HepG2 (cell line): ENCODE results near the gene TMEM258. TPM values are rescaled to one million over a fixed set of nuclear protein-coding genes. Genes with fewer than 3 reads are reported as not detected.
A peak's percentile ranks its signal among the peaks of the same experiment; 100 is the strongest.

ENCODE experiments used
- ARNT2 ChIP-seq: sonication (generic); formaldehyde crosslinking; IDR thresholded peaks from 2 replicates; pipeline ENCODE4 v1.8.0; 2022; ENCODE audit warnings: mild to moderate bottlenecking, low read depth, missing genetic modification reagents, moderate library complexity
- FOXJ3 ChIP-seq: sonication (generic); formaldehyde crosslinking; IDR thresholded peaks from 2 replicates; pipeline ENCODE4 v1.4.0; 2020; ENCODE audit warnings: missing genetic modification reagents, mild to moderate bottlenecking, borderline replicate concordance
- GFI1 ChIP-seq: sonication (generic); formaldehyde crosslinking; IDR thresholded peaks from 2 replicates; pipeline ENCODE4 v1.5.0; 2020; ENCODE audit warnings: missing genetic modification reagents, mild to moderate bottlenecking, borderline replicate concordance
- HOXA9 ChIP-seq: sonication (generic); formaldehyde crosslinking; IDR thresholded peaks from 2 replicates; pipeline ENCODE4 v1.8.1; 2022; ENCODE audit warnings: missing genetic modification reagents, mild to moderate bottlenecking, moderate library complexity, borderline replicate concordance
- KLF9 ChIP-seq: IDR thresholded peaks from 2 replicates; pipeline ENCODE4 v1.6.1; 2016; ENCODE audit warnings: low read depth
- NKX3-1 ChIP-seq: sonication (generic); formaldehyde crosslinking; IDR thresholded peaks from 2 replicates; pipeline ENCODE4 v1.5.0; 2020; ENCODE audit warnings: missing genetic modification reagents
- RAD21 ChIP-seq: fragments of 450-650 bp; formaldehyde crosslinking; IDR thresholded peaks from 2 replicates; pipeline ENCODE4 v1.5.0; 2020; ENCODE audit warnings: mild to moderate bottlenecking
- RARA ChIP-seq: IDR thresholded peaks from 2 replicates; pipeline ENCODE4 v1.6.1; 2016; ENCODE audit warnings: missing genetic modification reagents, missing compliant biosample characterization
- U2AF1 ChIP-seq: fragments of 200-400 bp; formaldehyde crosslinking; optimal IDR thresholded peaks from 2 replicates; pipeline ENCODE3; 2017; ENCODE audit warnings: mild to moderate bottlenecking, low read depth, low read length
- ZFP37 ChIP-seq: sonication (generic); formaldehyde crosslinking; IDR thresholded peaks from 2 replicates; pipeline ENCODE4 v1.4.0; 2020; ENCODE audit warnings: missing genetic modification reagents, borderline replicate concordance
- ZNF143 ChIP-seq: sonication (generic); formaldehyde crosslinking; IDR thresholded peaks from 2 replicates; pipeline ENCODE4 v1.4.0; 2020; ENCODE audit warnings: missing genetic modification reagents
- ZNF263 ChIP-seq: sonication (generic); formaldehyde crosslinking; IDR thresholded peaks from 2 replicates; pipeline ENCODE4 v1.4.0; 2020; ENCODE audit warnings: missing genetic modification reagents
- ZNF383 ChIP-seq: sonication (generic); formaldehyde crosslinking; IDR thresholded peaks from 2 replicates; pipeline ENCODE4 v1.4.0; 2020; ENCODE audit warnings: missing genetic modification reagents, mild to moderate bottlenecking, borderline replicate concordance
- ZNF543 ChIP-seq: sonication (generic); formaldehyde crosslinking; IDR thresholded peaks from 2 replicates; pipeline ENCODE4 v1.4.0; 2020; ENCODE audit warnings: mild to moderate bottlenecking, missing genetic modification reagents
- ZNF562 ChIP-seq: sonication (generic); formaldehyde crosslinking; IDR thresholded peaks from 2 replicates; pipeline ENCODE4 v1.8.0; 2022; ENCODE audit warnings: missing genetic modification reagents, borderline replicate concordance
- ZNF761 ChIP-seq: sonication (generic); formaldehyde crosslinking; conservative IDR thresholded peaks from 2 replicates; pipeline ENCODE4 v1.4.0; 2020; ENCODE audit warnings: mild to moderate bottlenecking, missing genetic modification reagents
- ZNF777 ChIP-seq: sonication (generic); formaldehyde crosslinking; IDR thresholded peaks from 2 replicates; pipeline ENCODE4 v1.4.0; 2020; ENCODE audit warnings: missing genetic modification reagents
- polyA plus RNA-seq, 8 experiments: library from polyadenylated mRNA; depleted of rRNA in 3 of 8; stranded (reverse) in 7 of 8; unstranded in 1 of 8; fragments of >200 nt; fragmentation: Illumina TruSeq in 4 of 8; extraction: Trizol in 4 of 8; gene quantifications; 2 replicates each; pipeline versions ENCODE4 v1.2.1 to v1.2.3, GENCODE V29; 2011 to 2016; ENCODE audit warnings: low read depth in 4 of 8, missing spikeins in 1 of 8, mixed read lengths in 1 of 8; ENCODE audit not compliant: insufficient read depth in 1 of 8
- total RNA-seq, 5 experiments: library from RNA; depleted of rRNA; stranded (reverse); fragments of >200 nt; fragmentation: Illumina TruSeq; extraction: Trizol; gene quantifications; 2 replicates each; pipeline ENCODE4 v1.2.3, GENCODE V29; 2016; ENCODE audit warnings: low read depth in 1 of 5
- TF ChIP-seq, protein P1 (sequence below): sonication (generic); formaldehyde crosslinking; IDR thresholded peaks from 2 replicates; pipeline ENCODE4 v1.5.0; 2020; ENCODE audit warnings: missing genetic modification reagents, mild to moderate bottlenecking, borderline replicate concordance
- TF ChIP-seq, protein P2 (sequence below): sonication (generic); formaldehyde crosslinking; IDR thresholded peaks from one replicate; pipeline ENCODE4 v1.5.1; 2020; ENCODE audit warnings: mild to moderate bottlenecking, missing genetic modification reagents; ENCODE audit errors: not compliant biosample characterization
- TF ChIP-seq, protein P3 (sequence below): sonication (generic); formaldehyde crosslinking; IDR thresholded peaks from 2 replicates; pipeline ENCODE4 v1.8.1; 2023; ENCODE audit warnings: mild to moderate bottlenecking, moderate library complexity, missing genetic modification reagents

TMEM258 gene
- total and polyA plus RNA-seq, 2 of the 13 experiments (the other 11 are each of a cell fraction or from before 2014, with no cell fraction given), result 175 to 424 TPM

DNA sequence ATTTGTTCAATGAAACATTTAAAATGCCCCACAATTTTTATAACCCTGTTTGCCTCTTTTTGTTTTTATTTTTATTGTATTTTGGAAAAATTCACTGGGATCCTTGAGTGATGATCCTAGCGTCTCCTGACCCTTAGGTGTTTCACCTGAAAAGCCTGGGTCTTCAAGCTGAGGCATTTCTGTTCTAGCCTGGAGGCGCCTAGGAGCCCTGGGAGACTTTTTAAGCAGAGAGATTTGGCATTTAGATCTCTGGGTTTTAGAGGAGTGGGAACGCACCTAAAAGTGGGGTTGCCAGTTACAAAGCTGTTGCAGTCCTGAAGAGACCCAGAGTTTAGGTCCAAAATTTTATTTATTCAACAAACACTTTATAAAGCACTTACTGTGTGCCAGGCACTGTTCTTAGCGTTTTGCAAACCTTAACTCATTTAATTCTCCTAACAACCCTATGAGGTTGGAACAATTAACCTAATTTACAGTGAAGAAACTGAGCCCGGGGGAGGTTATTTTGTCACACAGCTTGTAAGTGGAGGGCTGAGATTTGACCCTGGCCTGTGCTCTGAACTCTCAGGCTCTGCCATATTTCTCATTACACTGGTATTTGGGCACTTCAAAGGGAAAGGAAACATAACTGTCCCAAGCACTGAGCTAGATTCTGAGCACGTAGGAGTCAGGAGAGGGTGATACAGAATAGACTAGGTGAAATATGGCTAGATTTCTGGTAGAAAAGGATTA is 25.2 kb upstream of the TMEM258 start (continued):
- no peak for TF ChIP-seq ZNF263 (CRISPR knock-in tag)
- no peak for TF ChIP-seq HOXA9
- 0 out of 2 replicates have a peak, but pooled peaks have one; percentile 35 for TF ChIP-seq NKX3-1 (CRISPR knock-in tag)
- TF ChIP-seq ZNF761 (CRISPR knock-in tag), result no peak
- TF ChIP-seq FOXJ3 (CRISPR knock-in tag), result no peak
- peak; percentile 93 for TF ChIP-seq GFI1 (CRISPR knock-in tag)
- TF ChIP-seq U2AF1, result no peak
- TF ChIP-seq RAD21 (CRISPR knock-in tag), result no peak
- no peak for TF ChIP-seq ZFP37 (CRISPR knock-in tag)
- TF ChIP-seq ZNF777 (CRISPR knock-in tag), result no peak
- TF ChIP-seq ZNF143 (CRISPR knock-in tag), result no peak
- TF ChIP-seq KLF9, result no peak
- TF ChIP-seq ARNT2 (CRISPR knock-in tag), result no peak
- TF ChIP-seq, protein P1, sequence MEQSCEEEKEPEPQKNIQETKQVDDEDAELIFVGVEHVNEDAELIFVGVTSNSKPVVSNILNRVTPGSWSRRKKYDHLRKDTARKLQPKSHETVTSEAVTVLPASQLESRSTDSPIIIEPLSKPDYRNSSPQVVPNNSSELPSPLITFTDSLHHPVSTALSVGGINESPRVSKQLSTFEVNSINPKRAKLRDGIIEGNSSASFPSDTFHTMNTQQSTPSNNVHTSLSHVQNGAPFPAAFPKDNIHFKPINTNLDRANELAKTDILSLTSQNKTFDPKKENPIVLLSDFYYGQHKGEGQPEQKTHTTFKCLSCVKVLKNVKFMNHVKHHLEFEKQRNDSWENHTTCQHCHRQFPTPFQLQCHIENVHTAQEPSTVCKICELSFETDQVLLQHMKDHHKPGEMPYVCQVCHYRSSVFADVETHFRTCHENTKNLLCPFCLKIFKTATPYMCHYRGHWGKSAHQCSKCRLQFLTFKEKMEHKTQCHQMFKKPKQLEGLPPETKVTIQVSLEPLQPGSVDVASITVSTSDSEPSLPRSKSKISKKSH (CRISPR knock-in tag), result no peak
- TF ChIP-seq, protein P2, sequence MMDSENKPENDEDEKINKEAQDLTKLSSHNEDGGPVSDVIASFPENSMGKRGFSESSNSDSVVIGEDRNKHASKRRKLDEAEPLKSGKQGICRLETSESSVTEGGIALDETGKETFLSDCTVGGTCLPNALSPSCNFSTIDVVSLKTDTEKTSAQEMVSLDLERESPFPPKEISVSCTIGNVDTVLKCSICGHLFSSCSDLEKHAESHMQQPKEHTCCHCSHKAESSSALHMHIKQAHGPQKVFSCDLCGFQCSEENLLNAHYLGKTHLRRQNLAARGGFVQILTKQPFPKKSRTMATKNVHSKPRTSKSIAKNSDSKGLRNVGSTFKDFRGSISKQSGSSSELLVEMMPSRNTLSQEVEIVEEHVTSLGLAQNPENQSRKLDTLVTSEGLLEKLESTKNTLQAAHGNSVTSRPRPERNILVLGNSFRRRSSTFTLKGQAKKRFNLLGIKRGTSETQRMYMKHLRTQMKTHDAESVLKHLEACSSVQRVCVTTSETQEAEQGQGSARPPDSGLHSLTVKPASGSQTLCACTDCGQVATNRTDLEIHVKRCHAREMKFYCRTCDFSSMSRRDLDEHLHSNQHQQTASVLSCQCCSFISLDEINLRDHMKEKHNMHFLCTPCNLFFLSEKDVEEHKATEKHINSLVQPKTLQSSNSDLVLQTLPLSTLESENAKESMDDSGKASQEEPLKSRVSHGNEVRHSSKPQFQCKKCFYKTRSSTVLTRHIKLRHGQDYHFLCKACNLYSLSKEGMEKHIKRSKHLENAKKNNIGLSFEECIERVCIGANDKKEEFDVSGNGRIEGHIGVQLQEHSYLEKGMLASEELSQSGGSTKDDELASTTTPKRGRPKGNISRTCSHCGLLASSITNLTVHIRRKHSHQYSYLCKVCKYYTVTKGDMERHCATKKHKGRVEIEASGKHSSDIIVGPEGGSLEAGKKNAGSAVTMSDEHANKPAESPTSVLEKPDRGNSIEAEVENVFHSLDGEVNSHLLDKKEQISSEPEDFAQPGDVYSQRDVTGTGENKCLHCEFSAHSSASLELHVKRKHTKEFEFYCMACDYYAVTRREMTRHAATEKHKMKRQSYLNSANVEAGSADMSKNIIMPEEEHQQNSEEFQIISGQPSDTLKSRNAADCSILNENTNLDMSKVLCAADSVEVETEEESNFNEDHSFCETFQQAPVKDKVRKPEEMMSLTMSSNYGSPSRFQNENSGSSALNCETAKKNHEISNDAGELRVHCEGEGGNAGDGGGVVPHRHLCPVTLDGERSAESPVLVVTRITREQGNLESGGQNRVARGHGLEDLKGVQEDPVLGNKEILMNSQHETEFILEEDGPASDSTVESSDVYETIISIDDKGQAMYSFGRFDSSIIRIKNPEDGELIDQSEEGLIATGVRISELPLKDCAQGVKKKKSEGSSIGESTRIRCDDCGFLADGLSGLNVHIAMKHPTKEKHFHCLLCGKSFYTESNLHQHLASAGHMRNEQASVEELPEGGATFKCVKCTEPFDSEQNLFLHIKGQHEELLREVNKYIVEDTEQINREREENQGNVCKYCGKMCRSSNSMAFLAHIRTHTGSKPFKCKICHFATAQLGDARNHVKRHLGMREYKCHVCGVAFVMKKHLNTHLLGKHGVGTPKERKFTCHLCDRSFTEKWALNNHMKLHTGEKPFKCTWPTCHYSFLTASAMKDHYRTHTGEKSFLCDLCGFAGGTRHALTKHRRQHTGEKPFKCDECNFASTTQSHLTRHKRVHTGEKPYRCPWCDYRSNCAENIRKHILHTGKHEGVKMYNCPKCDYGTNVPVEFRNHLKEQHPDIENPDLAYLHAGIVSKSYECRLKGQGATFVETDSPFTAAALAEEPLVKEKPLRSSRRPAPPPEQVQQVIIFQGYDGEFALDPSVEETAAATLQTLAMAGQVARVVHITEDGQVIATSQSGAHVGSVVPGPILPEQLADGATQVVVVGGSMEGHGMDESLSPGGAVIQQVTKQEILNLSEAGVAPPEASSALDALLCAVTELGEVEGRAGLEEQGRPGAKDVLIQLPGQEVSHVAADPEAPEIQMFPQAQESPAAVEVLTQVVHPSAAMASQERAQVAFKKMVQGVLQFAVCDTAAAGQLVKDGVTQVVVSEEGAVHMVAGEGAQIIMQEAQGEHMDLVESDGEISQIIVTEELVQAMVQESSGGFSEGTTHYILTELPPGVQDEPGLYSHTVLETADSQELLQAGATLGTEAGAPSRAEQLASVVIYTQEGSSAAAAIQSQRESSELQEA, result no peak
- TF ChIP-seq, protein P3, sequence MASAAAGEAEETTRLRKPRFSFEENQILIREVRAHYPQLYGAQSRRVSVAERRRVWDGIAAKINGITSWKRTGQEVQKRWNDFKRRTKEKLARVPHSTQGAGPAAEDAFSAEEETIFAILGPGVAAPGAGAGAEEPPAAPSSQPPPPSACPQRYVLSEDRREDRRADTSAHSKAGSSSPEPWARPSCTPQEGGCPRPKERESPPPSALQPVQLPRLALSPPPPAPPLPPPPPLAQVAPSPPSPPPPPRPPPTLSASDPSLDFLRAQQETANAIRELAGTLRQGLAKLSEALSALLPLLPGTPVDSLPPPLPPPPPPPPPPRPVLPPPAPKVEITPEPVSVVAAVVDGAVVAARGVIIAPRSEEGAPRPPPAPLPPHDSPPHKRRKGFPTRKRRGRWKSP (CRISPR knock-in tag), result no peak
- no peak for TF ChIP-seq RARA (CRISPR knock-in tag)
- no peak for TF ChIP-seq ZNF383
- TF ChIP-seq ZNF562 (CRISPR knock-in tag), result no peak
- no peak for TF ChIP-seq ZNF543 (CRISPR knock-in tag)
